ENCODE measurements around the gene RPL38. TPM values are rescaled to one million over a fixed set of nuclear protein-coding genes. Genes with fewer than 3 reads are reported as not detected.

RPL38 gene
- total RNA-seq, 5 donors from 2014 or later (not counting 1 experiment from before 2014, with no cell fraction given), result 1,569 to 1,786 (median 1,717) TPM

- no peaks in the 10 kb centered on the region for H3K36me3 ChIP-seq (ENCODE audit: control insufficient read depth in 2 of 2, extremely low read depth in 1 of 2, insufficient read depth in 1 of 2, low read length in 1 of 2)
- H3K27me3 ChIP-seq (replicated peaks in 1 of 2; ENCODE audit: control insufficient read depth in 2 of 2, extremely low read depth in 1 of 2, insufficient read depth in 2 of 2, low read length in 1 of 2), result peaks cover 0 to 44% of the 10 kb centered on the region in 2 experiments
- H3K4me3 ChIP-seq (ENCODE audit: control insufficient read depth in 1 of 2, extremely low read depth in 1 of 2, low read length in 1 of 2), result no peak overlapping the region
- CTCF ChIA-PET, result no interaction called here
- H3K9me3 Mint-ChIP-seq, result no peaks in the 10 kb centered on the region
- no peak overlapping the region for H3K27ac Mint-ChIP-seq
- H3K9me3 ChIP-seq, result no peaks in the 10 kb centered on the region
- POLR2A ChIA-PET, result no interaction called here
- H3K4me1 Mint-ChIP-seq, result no peaks in the 10 kb centered on the region
- DNase-seq (peak in 1 of 35 experiments; percentile 20), ATAC-seq (replicated peaks in 1 of 4) (no peak)
- H3K27me3 Mint-ChIP-seq, result peaks cover 16 to 20% of the 10 kb centered on the region in 2 donors
- no peak overlapping the region for H3K4me3 Mint-ChIP-seq
- H3K4me1 ChIP-seq (ENCODE audit: control insufficient read depth in 1 of 2, extremely low read depth in 1 of 2, insufficient read depth in 2 of 2, low read length in 2 of 2), result no peaks in the 10 kb centered on the region
- 76% methylated on average over 13 of the region's 23 CpGs for WGBS (ENCODE audit: insufficient coverage)
- H3K36me3 Mint-ChIP-seq, result no peaks in the 10 kb centered on the region
- no peak overlapping the region for H3K27ac ChIP-seq (ENCODE audit: low read length)
These were observed 42.6 kb upstream of the RPL38 start for GRCh38 chr17:74160656-74161502.

- Mint-ChIP-seq H3K4me1 (no peaks in the 10 kb centered on the region), H3K27ac (no peak overlapping the region)
- CTCF ChIA-PET, result no interaction called here
These were observed 42.0 kb upstream of the RPL38 start for GRCh38 chr17:74161503-74161875.

GRCh38 chr17:74163271-74163821 is 40.1 kb upstream of the RPL38 start:
- ATAC-seq (replicated peaks in 1 of 4), result no peak
- CTCF ChIA-PET, result no interaction called here

More at GRCh38 chr17:74161503-74161875, 42.0 kb upstream of the RPL38 start:
- no peak overlapping the region for H3K4me3 Mint-ChIP-seq
- peaks cover 18 to 25% of the 10 kb centered on the region in 2 donors for H3K27me3 Mint-ChIP-seq
- Histone ChIP-seq H3K36me3 (ENCODE audit: control insufficient read depth in 2 of 2, extremely low read depth in 1 of 2, insufficient read depth in 1 of 2, low read length in 1 of 2) (no peaks in the 10 kb centered on the region), H3K4me1 (ENCODE audit: control insufficient read depth in 1 of 2, extremely low read depth in 1 of 2, insufficient read depth in 2 of 2, low read length in 2 of 2) (no peaks in the 10 kb centered on the region), H3K4me3 (ENCODE audit: control insufficient read depth in 1 of 2, extremely low read depth in 1 of 2, low read length in 1 of 2) (no peak overlapping the region), H3K27ac (ENCODE audit: low read length) (no peak overlapping the region), H3K27me3 (replicated peaks in 1 of 2; ENCODE audit: control insufficient read depth in 2 of 2, extremely low read depth in 1 of 2, insufficient read depth in 2 of 2, low read length in 1 of 2) (peaks cover 0 to 44% of the 10 kb centered on the region in 2 experiments), H3K9me3 (no peaks in the 10 kb centered on the region)
- WGBS (ENCODE audit: insufficient coverage), result 76% methylated on average over 4 of the region's 11 CpGs
- no peaks in the 10 kb centered on the region for H3K36me3 Mint-ChIP-seq
- DNase-seq (peak in 1 of 35 experiments; percentile 8), ATAC-seq (replicated peaks in 1 of 4) (no peak)
- POLR2A ChIA-PET, result no interaction called here
- no peaks in the 10 kb centered on the region for H3K9me3 Mint-ChIP-seq

GRCh38 chr17:74163836-74164235 is 39.6 kb upstream of the RPL38 start:
- peak in 1 of 35 experiments; percentile 13 for DNase-seq
- ChIA-PET CTCF (no interaction called here), POLR2A (no interaction called here)
- no peak overlapping the region for H3K4me3 Mint-ChIP-seq
- H3K4me1 Mint-ChIP-seq, result no peaks in the 10 kb centered on the region
- 79% methylated on average over 7 of the region's 7 CpGs for WGBS (ENCODE audit: insufficient coverage)
- no peak overlapping the region for H3K27ac Mint-ChIP-seq
- no peak overlapping the region for H3K27ac ChIP-seq (ENCODE audit: low read length)
- H3K9me3 Mint-ChIP-seq, result no peaks in the 10 kb centered on the region
- H3K4me1 ChIP-seq (ENCODE audit: control insufficient read depth in 1 of 2, extremely low read depth in 1 of 2, insufficient read depth in 2 of 2, low read length in 2 of 2), result no peaks in the 10 kb centered on the region
- ATAC-seq (replicated peaks in 1 of 4), result no peak
- peaks cover 20 to 34% of the 10 kb centered on the region in 2 donors for H3K27me3 Mint-ChIP-seq
- H3K36me3 ChIP-seq (ENCODE audit: control insufficient read depth in 2 of 2, extremely low read depth in 1 of 2, insufficient read depth in 1 of 2, low read length in 1 of 2), result no peaks in the 10 kb centered on the region
- no peaks in the 10 kb centered on the region for H3K9me3 ChIP-seq
- peaks cover 0 to 42% of the 10 kb centered on the region in 2 experiments for H3K27me3 ChIP-seq (replicated peaks in 1 of 2; ENCODE audit: control insufficient read depth in 2 of 2, extremely low read depth in 1 of 2, insufficient read depth in 2 of 2, low read length in 1 of 2)
- H3K4me3 ChIP-seq (ENCODE audit: control insufficient read depth in 1 of 2, extremely low read depth in 1 of 2, low read length in 1 of 2), result no peak overlapping the region
- H3K36me3 Mint-ChIP-seq, result no peaks in the 10 kb centered on the region

More at GRCh38 chr17:74163271-74163821, 40.1 kb upstream of the RPL38 start:
- Mint-ChIP-seq H3K9me3 (no peaks in the 10 kb centered on the region), H3K27me3 (peaks cover 23 to 34% of the 10 kb centered on the region in 2 donors), H3K4me1 (no peaks in the 10 kb centered on the region), H3K27ac (no peak overlapping the region), H3K36me3 (no peaks in the 10 kb centered on the region), H3K4me3 (no peak overlapping the region)
- POLR2A ChIA-PET, result no interaction called here
- no peak overlapping the region for H3K4me3 ChIP-seq (ENCODE audit: control insufficient read depth in 1 of 2, extremely low read depth in 1 of 2, low read length in 1 of 2)
- WGBS (ENCODE audit: insufficient coverage), result 51% methylated on average over 11 of the region's 11 CpGs
- no peak overlapping the region for H3K27ac ChIP-seq (ENCODE audit: low read length)
- no peaks in the 10 kb centered on the region for H3K36me3 ChIP-seq (ENCODE audit: control insufficient read depth in 2 of 2, extremely low read depth in 1 of 2, insufficient read depth in 1 of 2, low read length in 1 of 2)
- peaks cover 0 to 42% of the 10 kb centered on the region in 2 experiments for H3K27me3 ChIP-seq (replicated peaks in 1 of 2; ENCODE audit: control insufficient read depth in 2 of 2, extremely low read depth in 1 of 2, insufficient read depth in 2 of 2, low read length in 1 of 2)
- no peak for DNase-seq
- no peaks in the 10 kb centered on the region for H3K9me3 ChIP-seq
- no peaks in the 10 kb centered on the region for H3K4me1 ChIP-seq (ENCODE audit: control insufficient read depth in 1 of 2, extremely low read depth in 1 of 2, insufficient read depth in 2 of 2, low read length in 2 of 2)

GRCh38 chr17:74164446-74165045 is 38.9 kb upstream of the RPL38 start:
- Mint-ChIP-seq H3K27ac (no peak overlapping the region), H3K27me3 (peaks cover 25 to 34% of the 10 kb centered on the region in 2 donors), H3K36me3 (no peaks in the 10 kb centered on the region), H3K4me3 (no peak overlapping the region), H3K4me1 (no peaks in the 10 kb centered on the region), H3K9me3 (no peaks in the 10 kb centered on the region)
- no peak overlapping the region for H3K27ac ChIP-seq (ENCODE audit: low read length)
- no peak for ATAC-seq (replicated peaks in 1 of 4)
- no peak overlapping the region for H3K4me3 ChIP-seq (ENCODE audit: control insufficient read depth in 1 of 2, extremely low read depth in 1 of 2, low read length in 1 of 2)
- H3K9me3 ChIP-seq, result no peaks in the 10 kb centered on the region
- CTCF ChIA-PET, result no interaction called here
- 86% methylated on average over 7 of the region's 9 CpGs for WGBS (ENCODE audit: insufficient coverage)
- H3K4me1 ChIP-seq (ENCODE audit: control insufficient read depth in 1 of 2, extremely low read depth in 1 of 2, insufficient read depth in 2 of 2, low read length in 2 of 2), result no peaks in the 10 kb centered on the region
- no peaks in the 10 kb centered on the region for H3K36me3 ChIP-seq (ENCODE audit: control insufficient read depth in 2 of 2, extremely low read depth in 1 of 2, insufficient read depth in 1 of 2, low read length in 1 of 2)
- peaks cover 0 to 35% of the 10 kb centered on the region in 2 experiments for H3K27me3 ChIP-seq (replicated peaks in 1 of 2; ENCODE audit: control insufficient read depth in 2 of 2, extremely low read depth in 1 of 2, insufficient read depth in 2 of 2, low read length in 1 of 2)
- DNase-seq, result peak in 1 of 35 experiments; percentile 5
- POLR2A ChIA-PET, result no interaction called here

- Mint-ChIP-seq H3K4me3 (no peak overlapping the region), H3K27ac (no peak overlapping the region), H3K4me1 (no peaks in the 10 kb centered on the region), H3K36me3 (no peaks in the 10 kb centered on the region), H3K9me3 (no peaks in the 10 kb centered on the region), H3K27me3 (peaks cover 26 to 31% of the 10 kb centered on the region in 2 donors)
- Histone ChIP-seq H3K9me3 (no peaks in the 10 kb centered on the region), H3K27me3 (replicated peaks in 1 of 2; ENCODE audit: control insufficient read depth in 2 of 2, extremely low read depth in 1 of 2, insufficient read depth in 2 of 2, low read length in 1 of 2) (peaks cover 0 to 32% of the 10 kb centered on the region in 2 experiments), H3K27ac (ENCODE audit: low read length) (no peak overlapping the region), H3K4me1 (ENCODE audit: control insufficient read depth in 1 of 2, extremely low read depth in 1 of 2, insufficient read depth in 2 of 2, low read length in 2 of 2) (no peaks in the 10 kb centered on the region), H3K36me3 (ENCODE audit: control insufficient read depth in 2 of 2, extremely low read depth in 1 of 2, insufficient read depth in 1 of 2, low read length in 1 of 2) (no peaks in the 10 kb centered on the region), H3K4me3 (ENCODE audit: control insufficient read depth in 1 of 2, extremely low read depth in 1 of 2, low read length in 1 of 2) (no peak overlapping the region)
- 0% methylated on average over 1 of the region's 8 CpGs for WGBS (ENCODE audit: insufficient coverage)
- no peak for DNase-seq
- no peak for ATAC-seq (replicated peaks in 1 of 4)
- ChIA-PET CTCF (interaction anchor here in 1 of 2 donors (0.7 kb wide), 1 partner anchor 9 kb away, joined by 3 read pairs; no protein-coding TSS in a partner anchor), POLR2A (no interaction called here)
These were observed 37.6 kb upstream of the RPL38 start for GRCh38 chr17:74165797-74166365.

Data from T-cell (primary cell).